VCaP (cell line): ENCODE measurements around the gene NCKAP5.

ENCODE experiments used
- H3K27ac ChIP-seq: fragments of 450-650 bp; 2 replicates; pipeline ENCODE4 v1.5.1; 2017
- CTCF ChIP-seq: fragments of 450-650 bp; conservative IDR thresholded peaks from 2 replicates; pipeline ENCODE4 v1.5.1; 2017; ENCODE audit warnings: mild to moderate bottlenecking, moderate library complexity

The NCKAP5 gene

DNA sequence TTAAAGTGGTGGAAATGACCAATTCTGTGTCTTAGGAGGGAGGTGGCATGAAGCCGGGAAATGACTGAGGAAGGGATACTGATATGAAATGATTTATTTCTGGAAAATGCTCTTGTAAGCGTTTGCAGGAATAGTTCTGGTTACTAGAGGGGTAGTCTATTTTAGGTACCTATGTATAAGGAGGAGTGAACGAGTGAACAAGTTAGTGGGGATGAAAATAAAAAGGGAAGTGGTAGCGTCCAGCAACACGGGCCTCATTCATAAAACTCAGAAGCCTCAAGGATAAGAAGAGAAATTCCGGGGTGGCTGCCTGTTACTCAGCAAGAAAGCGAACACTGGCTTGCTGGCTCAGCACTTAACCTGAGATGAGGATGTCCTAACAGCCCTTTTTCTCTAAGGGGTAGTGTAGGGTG, 303.3 kb downstream of the NCKAP5 start:
- no peak overlapping the region for H3K27ac ChIP-seq
- no peak for TF ChIP-seq CTCF

DNA sequence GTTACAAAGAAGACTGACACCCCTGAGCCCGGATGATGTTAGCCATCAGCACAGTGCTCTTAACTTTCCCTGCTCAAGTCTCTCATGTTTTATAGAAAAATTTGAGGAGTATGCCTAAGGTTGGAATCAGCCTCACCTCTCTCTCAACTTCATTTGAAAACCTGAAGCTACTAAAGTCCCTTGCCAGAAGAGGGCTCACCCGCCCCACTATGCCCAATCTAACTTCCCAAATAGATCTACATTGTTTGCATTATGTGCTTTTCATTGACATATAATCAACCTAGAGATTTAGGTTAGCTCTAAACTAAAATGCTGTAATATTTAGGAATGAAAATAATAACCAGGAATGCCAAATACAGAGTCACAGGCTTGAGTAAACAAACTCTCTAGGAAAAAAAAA, 305.4 kb downstream of the NCKAP5 start:
- peak overlapping the region; percentile 21 for H3K27ac ChIP-seq
- TF ChIP-seq CTCF = peak; percentile 68

DNA sequence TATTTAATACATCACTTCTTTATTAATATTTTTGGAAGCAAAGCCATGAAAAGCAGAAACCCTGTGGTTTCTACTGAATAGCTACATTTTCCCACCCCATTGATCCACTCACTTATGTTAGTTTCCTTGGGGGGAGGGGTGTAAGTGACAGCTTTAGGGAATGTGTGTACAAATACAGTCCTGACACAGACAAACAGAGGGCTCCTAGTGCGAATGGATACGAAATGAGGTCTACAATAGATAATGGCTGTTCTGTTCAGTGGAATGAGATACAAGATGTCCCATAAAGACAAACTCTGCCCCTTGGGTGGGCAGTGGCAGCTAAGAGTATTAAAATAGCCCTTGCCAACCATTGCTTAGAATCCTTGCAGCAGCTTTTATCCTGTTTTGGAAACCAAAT, 312.9 kb downstream of the NCKAP5 start:
- no peak for TF ChIP-seq CTCF
- no peak overlapping the region for H3K27ac ChIP-seq

DNA sequence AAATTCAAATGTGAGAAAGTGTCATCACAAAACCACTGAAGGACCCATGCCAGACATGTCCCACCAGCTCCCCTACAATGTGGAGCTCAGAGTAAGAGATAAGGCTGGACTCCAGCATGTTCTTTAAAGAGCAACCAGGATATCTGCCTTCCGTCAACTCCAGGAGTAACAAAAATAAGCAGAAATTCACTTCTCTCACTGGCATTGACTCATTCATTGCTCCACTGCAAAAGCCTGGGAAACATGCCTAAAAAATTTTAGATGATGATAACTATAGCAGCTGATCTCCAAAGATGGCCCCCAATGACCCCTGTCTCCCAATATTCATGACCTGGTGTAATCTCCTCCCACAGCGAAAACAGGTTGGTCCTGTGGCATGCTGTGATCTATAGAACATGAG, 314.5 kb downstream of the NCKAP5 start:
- no peak overlapping the region for H3K27ac ChIP-seq
- no peak for TF ChIP-seq CTCF

DNA sequence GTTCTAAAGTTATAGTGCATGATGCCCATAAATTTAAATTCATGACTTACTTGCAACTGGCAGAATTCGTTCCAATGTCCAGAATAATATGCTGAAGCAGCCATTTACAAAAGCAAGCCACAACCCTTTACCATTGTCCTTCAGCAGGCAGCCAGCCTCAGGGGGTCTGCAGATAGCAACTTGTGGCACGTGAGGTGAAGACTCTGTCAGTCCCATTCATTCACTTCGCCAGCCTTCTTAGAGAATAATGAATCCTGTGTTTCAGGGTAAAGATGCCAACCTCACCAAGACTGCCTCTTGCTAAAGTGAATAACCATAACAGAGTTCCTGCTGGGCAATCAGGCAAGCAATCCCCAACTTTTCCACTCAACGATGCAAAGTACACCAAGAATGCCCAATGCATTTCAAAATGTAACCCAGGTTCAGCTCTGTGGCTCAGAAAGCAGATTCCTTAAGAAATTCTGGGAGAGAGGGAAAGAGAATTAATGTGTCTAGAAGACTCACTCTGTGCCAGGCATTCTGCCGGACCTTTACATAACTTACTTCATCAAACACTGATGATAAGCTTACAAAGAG, 315.4 kb downstream of the NCKAP5 start:
- TF ChIP-seq CTCF = no peak

DNA sequence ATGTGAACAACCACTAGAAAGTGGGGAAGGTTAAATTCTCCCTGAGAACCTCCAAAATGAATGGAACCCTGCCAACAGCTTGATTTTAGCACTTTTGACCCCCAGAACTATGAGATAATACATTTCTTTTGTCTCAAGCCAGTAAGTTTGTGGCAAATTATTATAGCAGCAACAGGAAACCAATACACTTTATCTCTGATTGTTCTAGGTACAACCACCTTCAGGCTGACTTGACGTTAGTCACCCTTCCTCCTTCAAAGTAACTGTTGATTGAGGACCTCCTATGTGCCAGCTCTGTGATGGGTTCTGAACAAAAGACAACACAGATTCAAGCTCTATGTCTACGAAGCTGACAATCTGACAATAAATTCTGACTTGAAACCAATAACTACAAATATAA, 318.9 kb downstream of the NCKAP5 start:
- no peak overlapping the region for H3K27ac ChIP-seq
- no peak for TF ChIP-seq CTCF

More for the DNA sequence above, 315.4 kb downstream of the NCKAP5 start:
- H3K27ac ChIP-seq = no peak overlapping the region

DNA sequence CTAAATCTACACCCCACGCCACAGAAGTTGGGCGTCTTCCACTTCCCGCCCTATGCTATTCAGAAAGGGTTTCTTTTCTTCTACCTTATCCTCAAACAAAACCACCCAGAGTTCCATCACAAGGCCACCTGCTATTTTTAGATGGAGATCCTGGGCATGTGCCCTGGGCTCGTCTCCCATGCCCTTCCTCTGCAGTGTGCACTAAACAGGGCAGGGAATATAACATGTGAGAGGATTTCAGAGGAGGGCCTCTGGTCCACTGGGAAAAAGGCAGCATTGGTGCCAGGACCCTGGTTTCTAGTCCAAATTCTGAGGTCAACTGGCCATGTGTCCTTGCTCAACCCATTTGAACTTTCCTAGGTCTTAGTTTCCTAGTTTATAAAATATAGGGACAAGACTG, 320.0 kb downstream of the NCKAP5 start:
- TF ChIP-seq CTCF = no peak
- no peak overlapping the region for H3K27ac ChIP-seq
